Measurements from ENCODE around the gene EPG5. TPM values are rescaled to one million over a fixed set of nuclear protein-coding genes. Genes with fewer than 3 reads are reported as not detected.
"Not testable (repeated sequence)": the region's sequence is repeated elsewhere in the genome, so short reads cannot be mapped to it uniquely, and the experiment has no call there.

EPG5 gene
- total RNA-seq, 1 donor = 94.8 TPM

DNA sequence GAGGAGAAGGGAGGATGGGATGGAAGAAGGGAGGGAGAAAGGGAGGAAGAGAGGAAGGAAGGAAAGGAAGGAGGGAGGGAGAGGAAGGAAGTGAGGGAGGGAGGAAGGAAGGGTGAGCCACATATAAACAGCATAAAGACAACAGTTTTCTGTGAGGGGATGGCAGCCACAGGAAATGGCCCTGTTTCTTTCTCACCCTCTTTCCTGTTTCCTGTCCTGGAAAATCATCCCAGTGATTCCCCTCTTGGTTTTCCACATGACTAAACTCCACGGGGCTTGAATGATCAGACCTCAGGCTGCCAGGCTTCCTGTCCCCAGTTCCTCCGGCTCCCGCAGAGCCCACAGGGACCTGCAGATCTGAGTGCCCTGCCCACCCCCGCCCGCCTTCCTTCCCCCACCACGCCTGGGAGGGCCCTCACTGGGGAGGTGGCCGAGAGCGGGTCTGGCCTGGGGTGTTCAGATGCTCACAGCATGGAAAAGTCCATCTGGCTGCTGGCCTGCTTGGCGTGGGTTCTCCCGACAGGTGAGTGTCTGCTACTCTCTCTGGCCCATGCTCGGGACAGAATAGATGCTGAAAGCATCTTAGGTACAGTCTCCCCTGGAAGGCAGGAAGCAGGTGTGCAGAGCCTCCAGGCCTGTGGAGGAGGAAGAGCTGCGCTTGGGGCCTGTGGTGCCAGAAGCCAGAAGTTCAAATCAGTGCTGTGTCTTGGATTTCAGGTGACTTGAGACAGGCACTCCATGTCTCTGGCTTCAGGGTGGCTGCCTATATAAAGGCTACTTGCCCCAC is 141.7 kb downstream of the EPG5 start, which contains the start of gene SIGLEC15:
Gene SIGLEC15, plus strand, starts transcription at position 418 of the 787 bp plus-strand sequence. Its CDS starts 54 bp downstream, at position 472.
- Histone ChIP-seq H3K27ac (ENCODE audit: low read depth, low read length) (no peak within 1 kb of the TSS), H4K20me1 (ENCODE audit: insufficient read depth, low read length) (no peaks in the 10 kb centered on the region), H3K4me1 (ENCODE audit: insufficient read depth, low read length) (peaks cover 27% of the 10 kb centered on the region), H3K36me3 (ENCODE audit: insufficient read depth, low read length) (no peaks in the 10 kb centered on the region), H3K4me2 (ENCODE audit: insufficient read depth, low read length) (no peak within 1 kb of the TSS), H3K4me3 (ENCODE audit: insufficient read depth, low read length) (no peak within 1 kb of the TSS), H2AFZ (ENCODE audit: low read length) (peak within 1 kb of the TSS; percentile 38), H3K9me3 (ENCODE audit: low read depth, low read length) (no peaks in the 10 kb centered on the region), H3K79me2 (ENCODE audit: insufficient read depth, low read length) (no peaks in the 10 kb centered on the region), H3K27me3 (ENCODE audit: insufficient read depth, low read length) (no peaks in the 10 kb centered on the region)
- TF ChIP-seq, protein P1, sequence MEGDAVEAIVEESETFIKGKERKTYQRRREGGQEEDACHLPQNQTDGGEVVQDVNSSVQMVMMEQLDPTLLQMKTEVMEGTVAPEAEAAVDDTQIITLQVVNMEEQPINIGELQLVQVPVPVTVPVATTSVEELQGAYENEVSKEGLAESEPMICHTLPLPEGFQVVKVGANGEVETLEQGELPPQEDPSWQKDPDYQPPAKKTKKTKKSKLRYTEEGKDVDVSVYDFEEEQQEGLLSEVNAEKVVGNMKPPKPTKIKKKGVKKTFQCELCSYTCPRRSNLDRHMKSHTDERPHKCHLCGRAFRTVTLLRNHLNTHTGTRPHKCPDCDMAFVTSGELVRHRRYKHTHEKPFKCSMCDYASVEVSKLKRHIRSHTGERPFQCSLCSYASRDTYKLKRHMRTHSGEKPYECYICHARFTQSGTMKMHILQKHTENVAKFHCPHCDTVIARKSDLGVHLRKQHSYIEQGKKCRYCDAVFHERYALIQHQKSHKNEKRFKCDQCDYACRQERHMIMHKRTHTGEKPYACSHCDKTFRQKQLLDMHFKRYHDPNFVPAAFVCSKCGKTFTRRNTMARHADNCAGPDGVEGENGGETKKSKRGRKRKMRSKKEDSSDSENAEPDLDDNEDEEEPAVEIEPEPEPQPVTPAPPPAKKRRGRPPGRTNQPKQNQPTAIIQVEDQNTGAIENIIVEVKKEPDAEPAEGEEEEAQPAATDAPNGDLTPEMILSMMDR (IDR thresholded peaks at IDR 0.05; ENCODE audit: extremely low read depth, low read depth, low read length) = no peak
- no peak for DNase-seq (ENCODE audit: insufficient read length, low spot score, missing footprints)

- peaks cover 17% of the 10 kb centered on the region for H3K4me1 ChIP-seq (ENCODE audit: insufficient read depth, low read length)
- H3K36me3 ChIP-seq (ENCODE audit: insufficient read depth, low read length) = no peaks in the 10 kb centered on the region
- H3K9me3 ChIP-seq (ENCODE audit: low read depth, low read length) = no peaks in the 10 kb centered on the region
- H2AFZ ChIP-seq (ENCODE audit: low read length) = no peak overlapping the region
- H3K79me2 ChIP-seq (ENCODE audit: insufficient read depth, low read length) = no peaks in the 10 kb centered on the region
- no peak overlapping the region for H3K4me3 ChIP-seq (ENCODE audit: insufficient read depth, low read length)
- no peak for DNase-seq (ENCODE audit: insufficient read length, low spot score, missing footprints)
- no peak overlapping the region for H3K27ac ChIP-seq (ENCODE audit: low read depth, low read length)
- no peaks in the 10 kb centered on the region for H4K20me1 ChIP-seq (ENCODE audit: insufficient read depth, low read length)
- no peak overlapping the region for H3K4me2 ChIP-seq (ENCODE audit: insufficient read depth, low read length)
- TF ChIP-seq, protein P1 (IDR thresholded peaks at IDR 0.05; ENCODE audit: extremely low read depth, low read depth, low read length) = no peak
- H3K27me3 ChIP-seq (ENCODE audit: insufficient read depth, low read length) = no peaks in the 10 kb centered on the region
Measured at GRCh38 chr18:45821711-45822110, 145.4 kb downstream of the EPG5 start.

- Histone ChIP-seq H3K4me3 (ENCODE audit: insufficient read depth, low read length) (no peak overlapping the region), H3K36me3 (ENCODE audit: insufficient read depth, low read length) (no peaks in the 10 kb centered on the region), H3K27ac (ENCODE audit: low read depth, low read length) (no peak overlapping the region), H4K20me1 (ENCODE audit: insufficient read depth, low read length) (no peaks in the 10 kb centered on the region), H3K27me3 (ENCODE audit: insufficient read depth, low read length) (no peaks in the 10 kb centered on the region), H3K4me2 (ENCODE audit: insufficient read depth, low read length) (no peak overlapping the region), H3K9me3 (ENCODE audit: low read depth, low read length) (no peaks in the 10 kb centered on the region), H3K4me1 (ENCODE audit: insufficient read depth, low read length) (peaks cover 12% of the 10 kb centered on the region), H3K79me2 (ENCODE audit: insufficient read depth, low read length) (no peaks in the 10 kb centered on the region), H2AFZ (ENCODE audit: low read length) (no peak overlapping the region)
- DNase-seq (ENCODE audit: insufficient read length, low spot score, missing footprints) = no peak
- TF ChIP-seq, protein P1 (IDR thresholded peaks at IDR 0.05; ENCODE audit: extremely low read depth, low read depth, low read length) = no peak
Measured at GRCh38 chr18:45821026-45821425, 146.1 kb downstream of the EPG5 start.

- no peak for DNase-seq (ENCODE audit: insufficient read length, low spot score, missing footprints)
- Histone ChIP-seq H3K4me2 (ENCODE audit: insufficient read depth, low read length) (no peak overlapping the region), H3K79me2 (ENCODE audit: insufficient read depth, low read length) (no peaks in the 10 kb centered on the region), H3K27ac (ENCODE audit: low read depth, low read length) (no peak overlapping the region), H3K4me1 (ENCODE audit: insufficient read depth, low read length) (peaks cover 12% of the 10 kb centered on the region), H3K36me3 (ENCODE audit: insufficient read depth, low read length) (no peaks in the 10 kb centered on the region), H3K9me3 (ENCODE audit: low read depth, low read length) (no peaks in the 10 kb centered on the region), H3K4me3 (ENCODE audit: insufficient read depth, low read length) (no peak overlapping the region), H2AFZ (ENCODE audit: low read length) (peak overlapping the region; percentile 31), H3K27me3 (ENCODE audit: insufficient read depth, low read length) (no peaks in the 10 kb centered on the region), H4K20me1 (ENCODE audit: insufficient read depth, low read length) (no peaks in the 10 kb centered on the region)
- TF ChIP-seq, protein P1 (IDR thresholded peaks at IDR 0.05; ENCODE audit: extremely low read depth, low read depth, low read length) = no peak
Measured at GRCh38 chr18:45820106-45820745, 146.9 kb downstream of the EPG5 start.

GRCh38 chr18:45818765-45819164 is 148.4 kb downstream of the EPG5 start:
- not testable (repeated sequence) for H3K27me3 ChIP-seq (ENCODE audit: insufficient read depth, low read length); H2AFZ ChIP-seq (ENCODE audit: low read length); H3K79me2 ChIP-seq (ENCODE audit: insufficient read depth, low read length); H4K20me1 ChIP-seq (ENCODE audit: insufficient read depth, low read length); DNase-seq (ENCODE audit: insufficient read length, low spot score, missing footprints); H3K27ac ChIP-seq (ENCODE audit: low read depth, low read length); H3K36me3 ChIP-seq (ENCODE audit: insufficient read depth, low read length); H3K9me3 ChIP-seq (ENCODE audit: low read depth, low read length); H3K4me3 ChIP-seq (ENCODE audit: insufficient read depth, low read length); H3K4me2 ChIP-seq (ENCODE audit: insufficient read depth, low read length)
- peaks cover 16% of the 10 kb centered on the region for H3K4me1 ChIP-seq (ENCODE audit: insufficient read depth, low read length)
